Subcutaneous abdominal adipose tissue (tissue), 5 donors: ENCODE measurements around the gene ANKH.

Experiments
- H3K27ac ChIP-seq: one replicate; pipeline ENCODE4 v1.7.0; 2013; ENCODE audit warnings: low read depth, mild to moderate bottlenecking, inconsistent platforms, low read length, moderate library complexity
- H3K27me3 ChIP-seq, 5 donors: one replicate each; pipeline ENCODE4 v1.7.0; 2013; ENCODE audit warnings: low read length in 5 of 5, inconsistent platforms in 1 of 5; ENCODE audit not compliant: control insufficient read depth in 5 of 5, insufficient read depth in 4 of 5
- H3K36me3 ChIP-seq, 5 donors: one replicate each; pipeline ENCODE4 v1.7.0; 2013; ENCODE audit warnings: low read length in 5 of 5; ENCODE audit not compliant: control insufficient read depth in 5 of 5, insufficient read depth in 5 of 5
- H3K4me1 ChIP-seq, 5 donors: one replicate each; pipeline ENCODE4 v1.7.0; 2013; ENCODE audit warnings: low read length in 5 of 5, mild to moderate bottlenecking in 3 of 5, moderate library complexity in 1 of 5; ENCODE audit not compliant: control insufficient read depth in 5 of 5, insufficient read depth in 5 of 5
- H3K4me3 ChIP-seq, 5 donors: one replicate each; pipeline ENCODE4 v1.7.0; 2013; ENCODE audit warnings: low read length in 5 of 5, low read depth in 1 of 5
- H3K9ac ChIP-seq, 5 donors: one replicate each; pipeline ENCODE4 v1.7.0; 2013; ENCODE audit warnings: low read length in 5 of 5, mild to moderate bottlenecking in 4 of 5, moderate library complexity in 3 of 5
- H3K9me3 ChIP-seq, 5 donors: one replicate each; pipeline ENCODE4 v1.7.0; 2013; ENCODE audit warnings: low read length in 5 of 5; ENCODE audit not compliant: control insufficient read depth in 5 of 5
- donor health status: healthy.
- donor health status: healthy.
- donor health status: healthy.
- donor health status: healthy.
- donor health status: healthy.

Gene ANKH

GRCh38 chr5:14659821-14660607 lies 211.6 kb downstream of the ANKH start:
- Histone ChIP-seq H3K4me3 (no peak overlapping the region), H3K36me3 (no peaks in the 10 kb centered on the region), H3K9me3 (no peaks in the 10 kb centered on the region), H3K9ac (no peak overlapping the region), H3K4me1 (peaks cover 2 to 14% (median 9%) of the 10 kb centered on the region in 5 donors), H3K27ac (no peak overlapping the region), H3K27me3 (no peaks in the 10 kb centered on the region)

DNA sequence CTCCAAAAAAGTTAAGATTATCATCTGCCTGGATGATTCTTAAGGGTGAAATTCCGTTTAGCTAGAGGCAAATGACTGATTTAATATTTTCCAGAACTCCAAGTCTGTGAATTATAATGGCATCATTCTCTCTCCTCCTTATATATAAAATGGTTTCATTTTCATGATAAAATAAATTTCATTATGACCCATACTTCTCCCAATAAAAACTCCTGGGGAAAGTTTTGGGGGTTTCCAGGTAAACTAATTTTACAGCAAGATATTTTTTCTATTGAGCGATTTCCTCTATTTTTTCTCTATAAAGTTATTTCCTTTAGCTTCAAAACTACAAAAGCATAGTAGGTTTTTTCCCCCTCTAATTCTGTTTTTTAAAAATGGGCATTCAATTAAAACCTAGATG lies 214.7 kb downstream of the ANKH start:
- Histone ChIP-seq H3K27ac (no peak overlapping the region), H3K9ac (no peak overlapping the region), H3K36me3 (no peaks in the 10 kb centered on the region), H3K9me3 (no peaks in the 10 kb centered on the region), H3K4me1 (no peaks in the 10 kb centered on the region), H3K4me3 (no peak overlapping the region), H3K27me3 (no peaks in the 10 kb centered on the region)

GRCh38 chr5:14655146-14655741 lies 216.3 kb downstream of the ANKH start:
- H3K4me1 ChIP-seq = no peaks in the 10 kb centered on the region
- no peak overlapping the region for H3K27ac ChIP-seq
- H3K27me3 ChIP-seq = no peaks in the 10 kb centered on the region
- no peaks in the 10 kb centered on the region for H3K36me3 ChIP-seq
- no peak overlapping the region for H3K4me3 ChIP-seq
- H3K9ac ChIP-seq = no peak overlapping the region
- no peaks in the 10 kb centered on the region for H3K9me3 ChIP-seq
